ENCODE measurements around the gene ATP6V1A. TPM values are rescaled to one million over a fixed set of nuclear protein-coding genes. Genes with fewer than 3 reads are reported as not detected.

Gene ATP6V1A
- total and polyA plus RNA-seq, 2 of the 13 experiments (the other 11 are each of a cell fraction or from before 2014, with no cell fraction given) = 23.4 to 95.1 TPM

DNA sequence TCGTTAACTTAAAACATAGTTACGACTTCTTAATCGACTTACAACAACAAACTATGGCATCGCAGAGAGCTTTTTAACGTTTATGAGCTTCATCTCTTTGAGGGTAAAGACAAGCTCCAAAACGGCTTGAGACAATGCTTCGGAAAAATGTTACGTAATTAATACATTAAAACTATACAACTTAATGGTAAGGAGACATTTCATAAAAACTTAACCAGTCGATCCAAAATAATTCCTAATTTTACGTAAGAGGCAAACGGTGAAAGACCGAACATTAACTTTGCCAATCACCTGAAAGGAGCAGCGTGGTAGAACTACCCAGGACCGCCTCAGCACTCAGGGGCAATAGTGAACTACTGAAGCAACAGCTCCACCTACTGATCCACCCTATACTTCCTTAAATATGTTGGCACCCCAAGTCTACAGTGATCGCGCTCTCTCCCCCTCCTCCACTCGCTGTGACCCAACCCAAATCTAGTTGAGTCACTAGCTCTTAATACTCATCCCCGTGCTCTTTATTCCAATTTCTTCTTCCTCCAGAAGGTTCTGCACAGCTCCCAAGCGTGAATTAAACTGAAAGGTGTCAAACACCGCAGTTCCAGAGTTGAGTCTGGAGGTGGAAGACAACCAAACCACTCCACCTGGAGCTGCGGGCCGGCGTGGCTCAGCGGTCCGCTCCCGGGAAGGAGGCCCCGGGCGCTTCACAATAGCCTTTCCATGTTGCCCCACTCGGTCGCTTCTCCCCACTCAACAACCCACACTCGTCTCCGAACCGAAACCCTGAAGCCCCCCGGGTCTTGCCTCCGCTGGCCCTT is 1.7 kb upstream of the ATP6V1A start (continued):
- TF ChIP-seq ZNF616 (CRISPR knock-in tag; IDR thresholded peaks at IDR 0.05; ENCODE audit: low read depth) = no peak
- TF ChIP-seq FOXJ3 (CRISPR knock-in tag; IDR thresholded peaks at IDR 0.05; ENCODE audit: borderline replicate concordance) = 0 out of 2 replicates have a peak, but pooled peaks have one; percentile 15
- no peak for TF ChIP-seq XBP1 (CRISPR knock-in tag; IDR thresholded peaks at IDR 0.05)
- 0 out of 2 replicates have a peak, but pooled peaks have one; percentile 41 for TF ChIP-seq CBFB (CRISPR knock-in tag; IDR thresholded peaks at IDR 0.05)
- TF ChIP-seq ZBTB42 (CRISPR knock-in tag; IDR thresholded peaks at IDR 0.05) = no peak
- no peak for TF ChIP-seq ZKSCAN8 (CRISPR knock-in tag; IDR thresholded peaks at IDR 0.05; ENCODE audit: borderline replicate concordance)
- no peak for TF ChIP-seq SNAI1 (CRISPR knock-in tag; IDR thresholded peaks at IDR 0.05; ENCODE audit: borderline replicate concordance)
- no peak for TF ChIP-seq DZIP1 (CRISPR knock-in tag; IDR thresholded peaks at IDR 0.05)
- TF ChIP-seq ZNF614 (CRISPR knock-in tag; IDR thresholded peaks at IDR 0.05; ENCODE audit: borderline replicate concordance) = no peak
- 0 out of 2 replicates have a peak, but pooled peaks have one; percentile 59 for TF ChIP-seq ZNF558 (CRISPR knock-in tag; IDR thresholded peaks at IDR 0.05; ENCODE audit: borderline replicate concordance)
- no peak for TF ChIP-seq NFIB (CRISPR knock-in tag; IDR thresholded peaks at IDR 0.05; ENCODE audit: borderline replicate concordance)
- no peak for TF ChIP-seq ZNF430 (CRISPR knock-in tag; IDR thresholded peaks at IDR 0.05)
- no peak for TF ChIP-seq JARID2 (CRISPR knock-in tag; IDR thresholded peaks at IDR 0.05; ENCODE audit: insufficient replicate concordance)
- TF ChIP-seq KLF11 (CRISPR knock-in tag; IDR thresholded peaks at IDR 0.05) = no peak
- TF ChIP-seq ZNF10 (CRISPR knock-in tag; IDR thresholded peaks at IDR 0.05; ENCODE audit: borderline replicate concordance, low read depth) = no peak
- peak; percentile 29; the same call in 1 of the 2 replicates for TF ChIP-seq IKZF5 (CRISPR knock-in tag; IDR thresholded peaks at IDR 0.05)
- TF ChIP-seq NR2F6 (IDR thresholded peaks at IDR 0.05) = peak; percentile 17; the same call in 1 of the 2 replicates
- TF ChIP-seq NR2F6 (CRISPR knock-in tag; IDR thresholded peaks at IDR 0.05) = peak; percentile 38; the same call in 1 of the 2 replicates
- no peak for TF ChIP-seq ZFYVE20 (CRISPR knock-in tag; IDR thresholded peaks at IDR 0.05; ENCODE audit: borderline replicate concordance, low read depth)
- TF ChIP-seq, protein P1, sequence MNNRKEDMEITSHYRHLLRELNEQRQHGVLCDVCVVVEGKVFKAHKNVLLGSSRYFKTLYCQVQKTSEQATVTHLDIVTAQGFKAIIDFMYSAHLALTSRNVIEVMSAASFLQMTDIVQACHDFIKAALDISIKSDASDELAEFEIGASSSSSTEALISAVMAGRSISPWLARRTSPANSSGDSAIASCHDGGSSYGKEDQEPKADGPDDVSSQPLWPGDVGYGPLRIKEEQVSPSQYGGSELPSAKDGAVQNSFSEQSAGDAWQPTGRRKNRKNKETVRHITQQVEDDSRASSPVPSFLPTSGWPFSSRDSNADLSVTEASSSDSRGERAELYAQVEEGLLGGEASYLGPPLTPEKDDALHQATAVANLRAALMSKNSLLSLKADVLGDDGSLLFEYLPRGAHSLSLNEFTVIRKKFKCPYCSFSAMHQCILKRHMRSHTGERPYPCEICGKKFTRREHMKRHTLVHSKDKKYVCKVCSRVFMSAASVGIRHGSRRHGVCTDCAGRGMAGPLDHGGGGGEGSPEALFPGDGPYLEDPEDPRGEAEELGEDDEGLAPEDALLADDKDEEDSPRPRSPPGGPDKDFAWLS (CRISPR knock-in tag; IDR thresholded peaks at IDR 0.05; ENCODE audit: borderline replicate concordance) = no peak
- TF ChIP-seq, protein P2, sequence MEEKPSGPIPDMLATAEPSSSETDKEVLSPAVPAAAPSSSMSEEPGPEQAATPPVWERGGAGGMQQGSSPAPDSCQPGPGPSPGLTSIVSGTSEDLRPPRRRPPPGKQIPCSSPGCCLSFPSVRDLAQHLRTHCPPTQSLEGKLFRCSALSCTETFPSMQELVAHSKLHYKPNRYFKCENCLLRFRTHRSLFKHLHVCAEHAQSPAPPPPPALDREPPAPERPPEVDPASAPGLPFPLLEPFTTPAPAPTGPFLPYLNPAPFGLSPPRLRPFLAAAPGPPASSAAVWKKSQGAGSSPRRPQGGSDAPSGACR (CRISPR knock-in tag; IDR thresholded peaks at IDR 0.05) = 0 out of 2 replicates have a peak, but pooled peaks have one; percentile 2
- TF ChIP-seq ZNF570 (CRISPR knock-in tag; IDR thresholded peaks at IDR 0.05; ENCODE audit: borderline replicate concordance) = no peak
- TF ChIP-seq, protein P3, sequence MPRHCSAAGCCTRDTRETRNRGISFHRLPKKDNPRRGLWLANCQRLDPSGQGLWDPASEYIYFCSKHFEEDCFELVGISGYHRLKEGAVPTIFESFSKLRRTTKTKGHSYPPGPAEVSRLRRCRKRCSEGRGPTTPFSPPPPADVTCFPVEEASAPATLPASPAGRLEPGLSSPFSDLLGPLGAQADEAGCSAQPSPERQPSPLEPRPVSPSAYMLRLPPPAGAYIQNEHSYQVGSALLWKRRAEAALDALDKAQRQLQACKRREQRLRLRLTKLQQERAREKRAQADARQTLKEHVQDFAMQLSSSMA (CRISPR knock-in tag; IDR thresholded peaks at IDR 0.05) = no peak
